Small intestine (tissue), 7 donors: ENCODE data around the gene FITM2. TPM values are rescaled to one million over a fixed set of nuclear protein-coding genes. Genes with fewer than 3 reads are reported as not detected.

Source experiments
- DNase-seq, 2 donors: peaks; one replicate each; pipeline versions ENCODE4 v3.0.0 to v3.0.0-alpha.2; 2013
- FAIRE-seq: peaks from 2 replicates; lab custom pipeline; 2012; peaks lifted over from hg19 to GRCh38; lab: Jason Lieb, UNC
- H3K27ac ChIP-seq, 3 donors: one replicate each; pipeline ENCODE4 v1.5.1; 2013; ENCODE audit warnings: low read length in 2 of 3, mild to moderate bottlenecking in 2 of 3, control low read depth in 1 of 3, inconsistent platforms in 1 of 3, low read depth in 1 of 3, moderate library complexity in 1 of 3
- H3K27me3 ChIP-seq, 3 donors: one replicate each; pipeline ENCODE4 v1.6.1; 2013; ENCODE audit warnings: low read length in 3 of 3, inconsistent platforms in 1 of 3; ENCODE audit not compliant: control insufficient read depth in 3 of 3, insufficient read depth in 3 of 3
- H3K36me3 ChIP-seq, 3 donors: one replicate each; pipeline ENCODE4 v1.6.1; 2013; ENCODE audit warnings: low read length in 3 of 3, inconsistent platforms in 1 of 3, low read depth in 1 of 3, mild to moderate bottlenecking in 1 of 3, moderate library complexity in 1 of 3; ENCODE audit not compliant: control insufficient read depth in 3 of 3, insufficient read depth in 2 of 3
- H3K4me1 ChIP-seq, 3 donors: one replicate each; pipeline ENCODE4 v1.6.1; 2013; ENCODE audit warnings: low read length in 2 of 3, inconsistent platforms in 1 of 3, low read depth in 1 of 3, mild to moderate bottlenecking in 1 of 3, moderate library complexity in 1 of 3; ENCODE audit not compliant: control insufficient read depth in 3 of 3, insufficient read depth in 2 of 3
- H3K4me3 ChIP-seq, 3 donors: one replicate each; pipeline ENCODE4 v1.5.1; 2013; ENCODE audit warnings: low read length in 3 of 3, control low read depth in 1 of 3, inconsistent platforms in 1 of 3, low read depth in 1 of 3, mild to moderate bottlenecking in 1 of 3, moderate library complexity in 1 of 3
- H3K9me3 ChIP-seq, 2 donors: one replicate each; pipeline ENCODE4 v1.6.1; 2013; ENCODE audit warnings: low read depth in 1 of 2, low read length in 1 of 2; ENCODE audit not compliant: control insufficient read depth in 2 of 2, insufficient read depth in 1 of 2
- WGBS, 3 donors: extraction: QIAGEN DNeasy Blood & Tissue Kit; methylation state at CpG; one replicate each; pipeline ENCODE4 v1.1.7; 2013; 5-methylcytosine and 5-hydroxymethylcytosine counted together
- polyA plus RNA-seq, 4 donors: library from polyadenylated mRNA; stranded (reverse) in 3 of 4; unstranded in 1 of 4; fragments of 200-250 nt in 3 of 4; fragments of 120-200 nt in 1 of 4; gene quantifications; one replicate each; pipeline versions ENCODE4 v1.2.1 to v1.2.3, GENCODE V29; 2013
- donor health status: healthy with polysubstance abuse.
- donor health status: control.
- donor health status: control.
- donor health status: Bipolar disorder and iron deficiency.
- donor health status: healthy.

FITM2 gene
- polyA plus RNA-seq, 4 donors, result 2.0 to 8.3 (median 4.5) TPM

GRCh38 chr20:44284032-44284431, 27.0 kb downstream of the FITM2 start:
- Histone ChIP-seq H3K36me3 (peaks cover 0 to under 1% (median 0%) of the 10 kb centered on the region in 3 donors), H3K4me3 (no peak overlapping the region), H3K9me3 (peaks cover 0 to 12% of the 10 kb centered on the region in 2 donors), H3K27ac (no peak overlapping the region), H3K27me3 (no peaks in the 10 kb centered on the region), H3K4me1 (peaks cover 0 to 2% (median 0%) of the 10 kb centered on the region in 3 donors)
- DNase-seq (no peak), FAIRE-seq (no peak)
- 90 to 100% (median 92%) methylated on average over 1 of the region's 1 CpG for WGBS, 3 donors

- FAIRE-seq (no peak), DNase-seq (peak; percentile 50 to 82)
- Histone ChIP-seq H3K4me1 (peaks cover 0 to 2% (median 0%) of the 10 kb centered on the region in 3 donors), H3K9me3 (peaks cover 0 to under 1% of the 10 kb centered on the region in 2 donors), H3K27ac (no peak overlapping the region), H3K27me3 (no peaks in the 10 kb centered on the region), H3K36me3 (peaks cover 0 to 6% (median 0%) of the 10 kb centered on the region in 3 donors), H3K4me3 (no peak overlapping the region)
- WGBS, 3 donors, result 19 to 58% (median 38%) methylated on average over 3 of the region's 3 CpGs
Observed at GRCh38 chr20:44282192-44282591, 28.8 kb downstream of the FITM2 start.

GRCh38 chr20:44280387-44280786, 30.6 kb downstream of the FITM2 start:
- 67 to 92% (median 84%) methylated on average over 2 of the region's 2 CpGs for WGBS, 3 donors
- FAIRE-seq (no peak), DNase-seq (peak in 1 of 2 donors; percentile 45)
- H3K27me3 ChIP-seq, result no peaks in the 10 kb centered on the region
- peaks cover 0 to 7% (median 0%) of the 10 kb centered on the region in 3 donors for H3K36me3 ChIP-seq
- peaks cover 0 to 2% (median 0%) of the 10 kb centered on the region in 3 donors for H3K4me1 ChIP-seq
- H3K27ac ChIP-seq, result no peak overlapping the region
- H3K4me3 ChIP-seq, result no peak overlapping the region
- H3K9me3 ChIP-seq, result no peaks in the 10 kb centered on the region

GRCh38 chr20:44279228-44279627, 31.8 kb downstream of the FITM2 start:
- Histone ChIP-seq H3K9me3 (no peaks in the 10 kb centered on the region), H3K36me3 (peaks cover 0 to 7% (median 0%) of the 10 kb centered on the region in 3 donors), H3K27ac (no peak overlapping the region), H3K4me1 (peaks cover 0 to 2% (median 0%) of the 10 kb centered on the region in 3 donors), H3K4me3 (no peak overlapping the region), H3K27me3 (no peaks in the 10 kb centered on the region)
- WGBS, 3 donors, result 89 to 97% (median 93%) methylated on average over 11 of the region's 11 CpGs
- FAIRE-seq (no peak), DNase-seq (no peak)

GRCh38 chr20:44274303-44275017, 36.5 kb downstream of the FITM2 start:
- peaks cover 0 to 5% of the 10 kb centered on the region in 2 donors for H3K9me3 ChIP-seq

GRCh38 chr20:44273231-44274215, 37.5 kb downstream of the FITM2 start:
- 88 to 94% (median 89%) methylated on average over 10 of the region's 10 CpGs for WGBS, 3 donors
- H3K27ac ChIP-seq, result no peak overlapping the region
- no peak for DNase-seq
- peaks cover 0 to 8% of the 10 kb centered on the region in 2 donors for H3K9me3 ChIP-seq
- no peaks in the 10 kb centered on the region for H3K4me1 ChIP-seq
- H3K27me3 ChIP-seq, result no peaks in the 10 kb centered on the region
- H3K4me3 ChIP-seq, result no peak overlapping the region
- FAIRE-seq, result no peak
- peaks cover 0 to 9% (median 0%) of the 10 kb centered on the region in 3 donors for H3K36me3 ChIP-seq

More at GRCh38 chr20:44274303-44275017, 36.5 kb downstream of the FITM2 start:
- FAIRE-seq, result no peak
- Histone ChIP-seq H3K4me3 (no peak overlapping the region), H3K36me3 (peaks cover 0 to 13% (median 0%) of the 10 kb centered on the region in 3 donors), H3K27me3 (no peaks in the 10 kb centered on the region), H3K27ac (no peak overlapping the region), H3K4me1 (no peaks in the 10 kb centered on the region)
- no peak for DNase-seq
- 65 to 77% (median 75%) methylated on average over 11 of the region's 11 CpGs for WGBS, 3 donors

- no peaks in the 10 kb centered on the region for H3K4me1 ChIP-seq
- no peak overlapping the region for H3K4me3 ChIP-seq
- peaks cover 0 to 8% of the 10 kb centered on the region in 2 donors for H3K9me3 ChIP-seq
- DNase-seq (no peak), FAIRE-seq (no peak)
- no peaks in the 10 kb centered on the region for H3K27me3 ChIP-seq
- WGBS, 3 donors, result 64 to 87% (median 81%) methylated on average over 14 of the region's 14 CpGs
- peaks cover 0 to 7% (median 0%) of the 10 kb centered on the region in 3 donors for H3K36me3 ChIP-seq
- H3K27ac ChIP-seq, result no peak overlapping the region
Observed at GRCh38 chr20:44271915-44272663, 38.9 kb downstream of the FITM2 start.
